Pons (tissue), 1 donor: Measurements from ENCODE around the gene PHTF2.

ENCODE experiments used
- DNase-seq: peaks from one replicate; pipeline ENCODE4 v3.0.0-alpha.2; 2016; ENCODE audit warnings: low spot score

PHTF2 gene

DNA sequence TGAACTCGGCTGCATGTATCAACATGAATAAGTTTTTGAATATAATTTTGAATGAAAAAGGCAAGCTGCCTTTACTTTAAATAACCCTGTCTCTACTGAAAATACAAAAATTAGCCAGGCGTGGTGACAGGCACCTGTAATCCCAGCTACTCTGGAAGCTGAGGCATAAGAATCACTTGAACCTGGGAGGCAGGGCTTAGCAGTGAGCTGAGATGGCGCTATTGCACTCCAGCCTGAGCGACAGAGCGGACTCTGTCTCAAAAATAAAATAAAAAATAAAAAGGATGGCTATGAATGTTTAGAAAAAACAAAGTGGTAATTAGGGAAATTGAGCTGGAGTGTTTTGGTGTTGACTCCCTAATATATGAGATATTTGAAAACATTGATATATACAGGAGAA lies 133.3 kb downstream of the PHTF2 start:
- no peak for DNase-seq

DNA sequence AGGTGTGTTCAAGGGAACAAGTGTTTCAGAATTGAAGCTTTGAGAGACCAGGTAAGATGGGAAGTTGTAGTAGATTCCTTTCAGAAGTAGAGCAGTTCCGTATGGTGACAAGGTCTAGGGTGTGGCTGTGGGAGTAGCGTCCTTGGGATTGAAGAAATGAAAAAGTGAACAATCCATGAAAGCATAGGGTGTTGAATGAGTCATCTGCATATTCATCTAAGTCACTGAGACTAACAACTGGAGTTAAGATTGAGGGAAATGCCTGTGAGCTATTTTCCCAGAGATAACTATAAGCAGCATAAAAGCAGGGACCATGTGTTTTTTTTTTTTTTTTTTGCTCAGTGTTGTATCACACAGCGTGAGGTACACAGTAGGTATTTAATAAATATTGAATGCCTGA lies 134.8 kb downstream of the PHTF2 start:
- DNase-seq: no peak

DNA sequence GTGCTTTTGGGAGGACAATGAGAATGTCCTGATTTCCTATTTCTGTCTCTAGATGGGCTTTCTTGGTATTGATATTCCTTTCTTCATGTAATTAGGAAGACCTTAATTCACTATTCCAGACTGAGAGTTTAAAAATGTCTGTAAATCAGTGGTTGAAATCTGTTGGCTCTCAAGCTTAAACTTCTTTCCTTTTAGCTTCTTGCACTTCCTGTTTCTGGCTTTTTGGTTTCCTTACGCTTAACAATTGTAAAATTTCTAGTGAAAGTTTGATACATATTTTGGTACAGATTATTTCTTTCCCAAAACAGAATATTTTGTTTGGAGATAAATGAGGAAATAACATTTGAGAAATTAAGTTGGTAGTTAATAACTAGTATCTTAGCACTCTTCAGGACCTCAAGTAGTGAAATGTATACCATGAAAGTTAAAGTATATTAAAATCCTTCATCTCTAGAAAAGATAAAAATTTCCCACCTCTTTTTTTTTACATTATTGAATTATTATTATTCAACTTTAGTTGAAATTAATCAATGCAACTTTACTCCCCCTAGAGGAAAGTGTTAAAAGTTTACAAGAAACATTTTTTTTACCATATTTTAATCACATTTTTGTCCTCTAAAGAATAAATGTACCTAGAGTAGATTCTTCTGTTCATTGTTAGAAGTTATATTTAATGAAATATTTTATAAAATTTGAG lies 137.2 kb downstream of the PHTF2 start:
- no peak for DNase-seq

DNA sequence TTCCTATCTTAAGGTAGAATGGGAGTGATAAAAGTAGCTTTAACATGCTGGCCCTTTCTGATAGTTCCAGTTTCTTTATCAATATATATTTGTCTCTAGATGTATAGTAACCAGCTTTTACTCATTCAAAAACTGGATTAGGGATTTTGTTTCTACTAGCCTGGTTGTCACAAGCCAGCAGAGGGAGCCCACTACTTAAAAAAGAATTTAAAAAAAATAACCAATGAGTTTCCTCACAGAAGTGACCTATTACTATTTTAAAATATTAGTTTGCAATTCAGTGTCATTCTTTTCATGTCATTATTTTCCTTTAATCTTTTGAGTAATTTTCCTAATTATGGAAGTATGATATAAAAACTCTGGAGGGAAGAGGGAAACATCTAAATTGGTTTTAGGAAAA lies 142.1 kb downstream of the PHTF2 start:
- peak; percentile 60 for DNase-seq

DNA sequence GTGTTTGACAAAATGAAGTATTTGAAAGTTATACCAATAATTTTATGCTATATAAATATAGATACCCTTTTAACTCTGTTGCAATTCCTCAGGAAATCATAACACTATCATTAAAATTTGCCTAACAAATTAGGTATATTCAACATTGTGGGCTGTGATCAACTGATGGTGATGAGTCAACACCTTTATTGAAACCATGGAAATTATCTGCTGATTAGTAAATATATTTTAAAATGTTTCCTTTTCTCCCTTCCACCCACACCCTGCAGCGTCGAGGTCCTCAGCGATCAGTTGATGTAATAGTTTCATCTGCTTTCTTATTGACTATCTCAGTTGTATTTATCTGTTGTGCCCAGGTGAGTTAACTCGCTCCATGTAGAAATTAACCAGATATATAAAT lies 143.9 kb downstream of the PHTF2 start:
- no peak for DNase-seq

GRCh38 chr7:77944183-77945182 lies 145.9 kb downstream of the PHTF2 start:
- no peak for DNase-seq

DNA sequence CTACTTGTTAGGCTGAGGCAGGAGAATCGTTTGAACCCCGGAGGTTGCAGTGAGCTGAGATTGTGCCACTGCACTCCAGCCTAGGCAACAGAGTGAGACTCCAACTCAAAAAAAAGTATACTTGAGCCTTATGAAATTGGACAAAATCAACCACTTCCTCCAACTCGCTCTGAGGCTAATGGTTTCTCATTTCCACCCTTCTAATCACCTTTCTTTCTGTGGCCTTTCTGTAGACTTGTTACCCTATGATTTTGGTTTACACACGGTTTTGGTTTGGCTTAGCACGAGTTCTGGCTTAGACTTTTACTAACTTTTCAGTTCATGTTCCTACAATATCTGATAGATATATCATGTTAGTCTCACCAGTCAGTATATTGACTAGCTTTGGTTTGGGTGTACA lies 152.0 kb downstream of the PHTF2 start:
- DNase-seq: no peak

DNA sequence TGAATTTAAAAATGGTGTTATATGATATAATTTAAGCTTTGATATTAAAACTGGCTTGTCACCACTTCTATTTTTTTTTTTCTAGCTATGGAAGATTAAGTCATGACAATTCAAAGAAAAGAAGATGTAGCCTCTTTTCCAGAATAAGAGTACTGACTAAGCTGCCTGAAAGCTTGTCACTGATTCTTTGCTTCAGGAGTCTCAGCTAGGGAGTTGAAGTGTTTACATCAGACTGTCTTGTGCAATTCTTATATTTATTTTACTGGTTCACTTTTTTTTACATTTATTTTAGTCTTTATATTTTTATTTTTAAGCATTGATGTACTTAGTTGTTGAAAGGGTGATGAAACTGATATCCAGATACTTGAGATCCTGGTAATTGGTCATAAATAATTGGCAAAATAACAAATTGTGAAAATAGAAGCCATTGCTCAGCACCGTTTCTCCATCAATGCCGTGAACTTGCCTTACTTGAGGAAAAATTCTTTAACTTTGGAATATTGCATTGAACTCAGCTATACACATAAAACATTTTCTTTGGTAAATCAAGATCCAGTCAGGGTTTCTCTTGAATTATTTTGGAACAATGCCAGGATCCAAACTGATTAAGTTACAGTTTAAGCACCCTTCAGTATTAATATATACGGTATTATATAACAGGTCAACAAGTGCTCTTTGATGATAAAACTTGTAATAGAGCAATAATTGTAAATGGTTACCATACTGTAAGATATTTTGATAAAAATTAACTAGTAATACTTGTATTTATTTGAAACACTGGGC lies 156.4 kb downstream of the PHTF2 start:
- DNase-seq: no peak

DNA sequence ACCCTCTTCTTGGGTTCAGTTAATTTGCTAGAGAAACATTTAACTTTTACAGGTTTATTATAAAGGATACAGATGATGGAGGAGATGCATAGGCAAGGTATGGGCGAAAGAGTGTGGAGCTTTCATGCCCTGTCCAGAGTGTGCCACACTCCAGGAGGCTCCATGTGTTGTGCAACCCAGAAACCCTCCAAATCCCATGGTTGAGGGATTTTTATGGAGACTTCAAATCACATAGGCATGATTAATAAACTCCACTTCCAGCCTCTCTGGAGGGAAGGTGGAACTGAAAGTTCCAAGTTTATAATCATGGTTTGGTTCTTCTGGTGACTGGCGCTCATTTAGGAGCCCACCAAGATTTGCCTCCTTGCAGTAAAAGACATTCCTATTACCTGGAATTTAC lies 159.9 kb downstream of the PHTF2 start:
- DNase-seq: no peak

DNA sequence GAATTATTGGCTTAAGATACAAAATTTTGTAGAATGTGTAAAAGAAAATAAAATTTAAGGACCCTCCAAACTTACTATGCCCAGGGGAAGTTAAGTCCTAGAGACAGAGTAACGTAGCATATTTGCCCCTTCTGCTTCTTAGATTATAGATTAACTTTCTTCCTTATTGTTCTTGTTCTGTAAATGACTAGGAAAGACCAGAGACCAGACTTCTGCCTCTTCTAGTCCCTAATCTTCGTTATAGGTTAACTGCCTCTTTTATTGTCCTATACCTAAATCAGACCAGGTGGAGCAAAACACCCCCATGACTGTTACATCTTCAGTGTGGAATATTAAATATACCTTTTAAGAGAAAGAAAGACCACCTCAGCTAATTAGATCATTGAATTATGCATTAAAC lies 160.5 kb downstream of the PHTF2 start:
- no peak for DNase-seq

DNA sequence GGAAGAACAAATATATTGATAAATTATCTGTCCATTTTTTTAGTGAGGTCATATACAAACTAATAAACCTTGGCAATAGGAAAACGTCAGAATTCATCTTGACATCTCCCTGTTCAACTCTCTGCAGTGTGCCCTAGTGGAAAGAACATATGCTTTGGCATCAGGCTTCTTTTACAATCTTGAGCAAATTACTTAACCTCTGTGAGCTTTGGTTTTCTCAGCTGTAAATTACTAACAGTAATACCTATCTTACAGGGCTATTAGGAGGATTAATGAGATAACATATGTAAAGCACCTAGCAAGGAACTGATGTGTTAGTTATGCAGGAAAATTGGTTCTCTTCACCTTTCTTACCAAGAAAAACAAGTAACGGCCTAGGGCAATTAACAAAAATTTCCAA lies 161.8 kb downstream of the PHTF2 start:
- DNase-seq: no peak

GRCh38 chr7:77967429-77967828 lies 168.9 kb downstream of the PHTF2 start:
- DNase-seq: no peak

DNA sequence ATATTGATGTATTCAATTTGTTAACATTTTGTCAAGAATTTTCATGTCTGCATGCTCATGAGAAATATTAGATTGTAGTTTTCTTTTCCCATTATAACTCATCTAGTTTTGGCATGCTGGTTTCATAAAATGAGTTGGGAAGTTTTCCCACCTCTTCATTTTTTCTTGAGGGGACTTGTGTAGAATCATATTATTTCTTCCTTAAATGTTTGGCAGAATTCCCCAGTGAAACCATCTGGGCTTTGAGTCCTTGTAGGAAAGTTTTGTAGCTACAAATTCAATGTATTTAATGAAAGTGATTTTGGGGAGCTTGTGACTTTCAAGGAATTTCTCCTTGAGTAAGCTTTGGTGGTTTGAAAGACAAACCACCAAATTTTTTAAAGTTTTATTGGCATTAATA lies 173.2 kb downstream of the PHTF2 start:
- no peak for DNase-seq

DNA sequence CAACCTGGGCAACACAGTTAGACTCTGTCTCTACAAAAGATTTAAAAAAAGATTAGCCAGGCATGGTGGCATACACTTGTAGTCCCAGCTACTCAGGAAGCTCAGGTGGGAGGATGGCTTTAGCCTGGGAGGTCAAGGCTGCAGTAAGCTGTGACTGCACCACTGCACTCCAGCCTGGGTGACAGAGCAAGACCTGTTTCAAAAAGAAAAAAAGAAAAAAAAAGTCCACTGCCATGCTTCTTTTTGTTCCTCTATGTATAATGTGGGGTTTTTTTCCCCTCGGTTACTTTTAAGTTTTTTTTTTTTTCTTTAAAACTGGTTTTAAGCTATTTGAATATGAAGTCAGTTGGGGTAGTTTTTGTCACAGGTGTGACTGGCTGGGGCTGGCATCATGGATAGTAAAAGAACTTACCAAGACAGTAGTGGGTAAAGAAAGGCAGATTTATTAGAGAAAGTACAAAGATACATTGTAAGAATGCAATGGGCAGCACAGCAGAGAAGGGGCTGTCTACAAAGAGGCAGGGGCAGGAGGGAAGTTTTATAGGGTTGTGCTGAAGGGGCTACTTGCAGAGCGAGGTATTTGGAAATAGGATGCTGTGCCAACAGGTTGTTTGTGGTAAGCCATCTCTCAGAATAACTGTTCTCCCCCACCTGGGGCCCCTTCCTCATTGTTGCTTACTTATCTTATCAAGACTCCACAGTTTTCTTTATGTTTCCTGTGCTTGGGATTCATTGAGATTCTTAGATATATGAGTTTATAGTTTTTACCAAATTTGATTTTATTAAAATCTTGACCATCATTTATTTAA lies 177.3 kb downstream of the PHTF2 start:
- DNase-seq: no peak

- no peak for DNase-seq
Observed at GRCh38 chr7:77979219-77979618, 180.6 kb downstream of the PHTF2 start.

- no peak for DNase-seq
Observed at GRCh38 chr7:77980087-77980713, 181.6 kb downstream of the PHTF2 start.

- no peak for DNase-seq
Observed at GRCh38 chr7:77982926-77983550, 184.5 kb downstream of the PHTF2 start.

DNA sequence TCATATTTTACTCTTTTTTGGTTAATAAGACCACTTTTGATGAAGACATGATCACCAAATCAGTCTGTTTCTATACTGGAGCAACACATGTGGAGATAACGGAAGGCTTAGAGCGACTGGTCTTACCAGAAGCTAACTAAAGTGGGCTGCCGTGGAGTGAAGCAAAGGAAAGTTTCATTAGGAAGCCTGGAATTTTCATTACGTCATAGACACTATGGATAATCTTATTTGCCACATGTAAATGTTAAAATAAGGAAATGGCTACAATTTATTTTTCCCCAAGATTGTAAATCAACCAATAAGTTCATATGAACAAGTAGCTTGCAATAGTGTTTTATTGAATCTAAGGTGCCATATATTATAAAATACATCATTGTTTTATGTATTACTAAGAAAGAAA lies 185.4 kb downstream of the PHTF2 start:
- DNase-seq: no peak

DNA sequence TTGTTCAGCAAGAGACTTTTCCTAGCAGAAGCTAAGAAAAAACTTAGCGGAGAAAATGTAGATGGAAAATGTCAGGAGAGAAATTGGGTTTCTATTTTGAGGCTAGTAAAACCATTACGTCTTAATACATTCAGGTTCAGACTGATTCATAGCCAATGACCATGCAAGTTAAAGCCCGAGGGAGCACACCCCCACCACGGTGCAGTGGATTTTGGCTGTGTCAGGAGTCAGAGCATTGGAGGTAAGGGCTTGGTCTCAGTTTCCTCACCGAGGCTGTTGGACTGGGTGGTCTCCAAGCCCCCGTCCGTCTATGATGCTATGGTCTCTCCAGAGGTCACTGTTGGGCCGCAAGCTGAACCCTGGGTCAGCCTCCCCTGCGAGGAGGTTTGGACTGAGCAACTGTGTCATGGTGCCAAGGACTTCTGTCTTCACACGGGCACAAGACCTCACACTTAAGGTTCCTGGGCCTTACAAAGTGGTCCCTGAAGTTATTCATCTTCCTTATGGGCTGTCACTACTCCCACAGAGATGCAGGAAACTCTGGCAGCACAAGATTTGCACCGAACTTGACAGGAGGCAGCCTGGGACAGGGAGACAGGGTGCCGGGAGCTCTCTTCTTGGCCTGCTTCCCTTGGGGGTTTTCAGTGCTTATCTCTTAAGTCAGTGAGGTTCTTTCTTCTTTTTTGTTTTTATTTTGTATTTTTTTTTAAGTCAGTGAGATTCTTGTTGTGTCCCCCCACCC lies 186.8 kb downstream of the PHTF2 start:
- no peak for DNase-seq

GRCh38 chr7:77985974-77986339 lies 187.4 kb downstream of the PHTF2 start:
- DNase-seq: no peak
